Mesendoderm (in vitro differentiated cells): ENCODE results near the gene SKA1.
A peak's percentile ranks its signal among the peaks of the same experiment; 100 is the strongest.

Experiments
- DNase-seq: peaks from one replicate; pipeline ENCODE4 v3.0.0; 2013
- H2AK5ac ChIP-seq: 2 replicates; pipeline ENCODE4 v1.6.1; 2013; ENCODE audit warnings: low read length, inconsistent platforms
- H2BK120ac ChIP-seq: 2 replicates; pipeline ENCODE4 v1.6.1; 2013; ENCODE audit warnings: low read depth, mild to moderate bottlenecking, low read length, moderate library complexity, mixed read lengths
- H2BK15ac ChIP-seq: replicated peaks from 2 replicates; pipeline ENCODE4 v1.6.1; 2013; ENCODE audit warnings: low read depth, mild to moderate bottlenecking, moderate library complexity
- H2BK5ac ChIP-seq: 2 replicates; pipeline ENCODE4 v1.6.1; 2013; ENCODE audit warnings: low read length, inconsistent platforms
- H3K18ac ChIP-seq: 2 replicates; pipeline ENCODE4 v1.6.1; 2013; ENCODE audit warnings: mild to moderate bottlenecking, low read length, mixed read lengths
- H3K23ac ChIP-seq: one replicate; pipeline ENCODE4 v1.6.1; 2013; ENCODE audit warnings: low read length
- H3K27ac ChIP-seq: 2 replicates; pipeline ENCODE4 v1.5.1; 2013; ENCODE audit warnings: low read depth, mild to moderate bottlenecking, inconsistent platforms, low read length, moderate library complexity
- H3K27me3 ChIP-seq: 2 replicates; pipeline ENCODE4 v1.6.1; 2013; ENCODE audit warnings: low read length, control low read depth, mild to moderate bottlenecking, inconsistent platforms; ENCODE audit not compliant: insufficient read depth, poor library complexity
- H3K36me3 ChIP-seq: 2 replicates; pipeline ENCODE4 v1.6.1; 2013; ENCODE audit warnings: low read length, inconsistent platforms; ENCODE audit not compliant: control insufficient read depth, insufficient read depth
- H3K4ac ChIP-seq: one replicate; pipeline ENCODE4 v1.6.1; 2013; ENCODE audit warnings: low read depth, mild to moderate bottlenecking, low read length, moderate library complexity
- H3K4me1 ChIP-seq: 2 replicates; pipeline ENCODE4 v1.6.1; 2013; ENCODE audit warnings: low read depth, low read length, inconsistent platforms; ENCODE audit not compliant: control insufficient read depth
- H3K4me2 ChIP-seq: 2 replicates; pipeline ENCODE4 v1.6.1; 2013; ENCODE audit warnings: low read length
- H3K4me3 ChIP-seq: 2 replicates; pipeline ENCODE4 v1.5.1; 2013; ENCODE audit warnings: mild to moderate bottlenecking, low read length
- H3K56ac ChIP-seq: one replicate; pipeline ENCODE4 v1.6.1; 2013; ENCODE audit warnings: low read length
- H3K79me1 ChIP-seq: 2 replicates; pipeline ENCODE4 v1.6.1; 2013; ENCODE audit warnings: low read length, inconsistent platforms
- H3K79me2 ChIP-seq: 2 replicates; pipeline ENCODE4 v1.6.1; 2013; ENCODE audit warnings: mild to moderate bottlenecking, low read length; ENCODE audit not compliant: control insufficient read depth, insufficient read depth
- H3K9ac ChIP-seq: 2 replicates; pipeline ENCODE4 v1.6.1; 2013; ENCODE audit warnings: low read length, inconsistent platforms
- H4K5ac ChIP-seq: one replicate; pipeline ENCODE4 v1.6.1; 2013; ENCODE audit warnings: low read length
- H4K8ac ChIP-seq: one replicate; pipeline ENCODE4 v1.6.1; 2013; ENCODE audit warnings: low read depth, mild to moderate bottlenecking, control low read depth, low read length, moderate library complexity
- WGBS: extraction: QIAGEN DNeasy Blood & Tissue Kit; methylation state at CpG from one replicate; pipeline ENCODE4 v1.1.7; 2013; ENCODE audit warnings: low lambda C conversion rate, missing lambda C conversion rate; ENCODE audit not compliant: insufficient coverage; ENCODE audit errors: extremely low coverage; 5-methylcytosine and 5-hydroxymethylcytosine counted together

SKA1 gene

GRCh38 chr18:50373561-50374219, 1.2 kb upstream of the SKA1 start:
- no peak overlapping the region for H3K23ac ChIP-seq
- H4K5ac ChIP-seq = no peak overlapping the region
- H2BK5ac ChIP-seq = no peak overlapping the region
- H2AK5ac ChIP-seq = no peak overlapping the region
- peak overlapping the region; percentile 45 for H3K56ac ChIP-seq
- peaks cover 4% of the 10 kb centered on the region for H3K79me1 ChIP-seq
- H3K4me1 ChIP-seq = peaks cover 5% of the 10 kb centered on the region
- H3K18ac ChIP-seq = peak overlapping the region; percentile 90
- H3K4me2 ChIP-seq = no peak overlapping the region
- H3K36me3 ChIP-seq = no peaks in the 10 kb centered on the region
- peak overlapping the region; percentile 68 for H3K27ac ChIP-seq
- H2BK120ac ChIP-seq = peak overlapping the region; percentile 95
- DNase-seq = peak; percentile 65
- peak overlapping the region; percentile 59 for H2BK15ac ChIP-seq
- no CpG with 5 or more reads among the region's 7 CpGs for WGBS
- no peaks in the 10 kb centered on the region for H3K27me3 ChIP-seq
- H3K4me3 ChIP-seq = no peak overlapping the region
- peaks cover 6% of the 10 kb centered on the region for H3K79me2 ChIP-seq
- peak overlapping the region; percentile 86 for H4K8ac ChIP-seq
- H3K4ac ChIP-seq = peak overlapping the region; percentile 85
- peak overlapping the region; percentile 10 for H3K9ac ChIP-seq

GRCh38 chr18:50374220-50374752, 560 bp upstream of the SKA1 start:
- Histone ChIP-seq H3K4me3 (no peak overlapping the region), H4K8ac (peak overlapping the region; percentile 95), H3K27me3 (no peaks in the 10 kb centered on the region), H3K4me2 (peak overlapping the region; percentile 72), H3K18ac (peak overlapping the region; percentile 90), H3K27ac (peak overlapping the region; percentile 82), H3K79me1 (peaks cover 4% of the 10 kb centered on the region), H4K5ac (no peak overlapping the region), H2AK5ac (no peak overlapping the region), H3K4ac (peak overlapping the region; percentile 42), H3K4me1 (peaks cover 5% of the 10 kb centered on the region), H2BK5ac (peak overlapping the region; percentile 52), H2BK15ac (peak overlapping the region; percentile 57), H3K56ac (peak overlapping the region; percentile 89), H3K9ac (peak overlapping the region; percentile 75), H3K36me3 (no peaks in the 10 kb centered on the region), H3K79me2 (peaks cover 6% of the 10 kb centered on the region), H3K23ac (no peak overlapping the region), H2BK120ac (peak overlapping the region; percentile 85)
- no CpG with 5 or more reads among the region's 8 CpGs for WGBS
- peak; percentile 10 for DNase-seq

- Histone ChIP-seq H3K4me3 (no peak overlapping the region), H3K56ac (no peak overlapping the region), H3K27me3 (no peaks in the 10 kb centered on the region), H3K36me3 (no peaks in the 10 kb centered on the region), H3K4me1 (peaks cover 5% of the 10 kb centered on the region), H3K79me1 (peaks cover 4% of the 10 kb centered on the region), H3K23ac (no peak overlapping the region), H2AK5ac (no peak overlapping the region), H2BK5ac (no peak overlapping the region), H3K18ac (no peak overlapping the region), H3K4me2 (no peak overlapping the region), H2BK120ac (no peak overlapping the region), H2BK15ac (no peak overlapping the region), H4K8ac (no peak overlapping the region), H3K4ac (no peak overlapping the region), H3K79me2 (peaks cover 6% of the 10 kb centered on the region), H4K5ac (no peak overlapping the region), H3K9ac (no peak overlapping the region), H3K27ac (no peak overlapping the region)
- WGBS = 100% methylated on average over 1 of the region's 5 CpGs
- DNase-seq = no peak
These were observed 2.4 kb downstream of the SKA1 start for GRCh38 chr18:50377061-50377798.

GRCh38 chr18:50388988-50389387, 14.1 kb downstream of the SKA1 start:
- H3K79me1 ChIP-seq = no peaks in the 10 kb centered on the region
- no peak overlapping the region for H3K27ac ChIP-seq
- no peak overlapping the region for H3K4ac ChIP-seq
- H2AK5ac ChIP-seq = no peak overlapping the region
- no CpG with 5 or more reads among the region's 2 CpGs for WGBS
- no peaks in the 10 kb centered on the region for H3K79me2 ChIP-seq
- no peak overlapping the region for H3K4me3 ChIP-seq
- H2BK5ac ChIP-seq = no peak overlapping the region
- no peak for DNase-seq
- no peak overlapping the region for H3K23ac ChIP-seq
- no peaks in the 10 kb centered on the region for H3K27me3 ChIP-seq
- H3K4me2 ChIP-seq = no peak overlapping the region
- no peak overlapping the region for H2BK15ac ChIP-seq
- H2BK120ac ChIP-seq = no peak overlapping the region
- H3K36me3 ChIP-seq = peaks cover 2% of the 10 kb centered on the region
- H3K9ac ChIP-seq = no peak overlapping the region
- peaks cover 2% of the 10 kb centered on the region for H3K4me1 ChIP-seq
- no peak overlapping the region for H3K18ac ChIP-seq
- H4K8ac ChIP-seq = no peak overlapping the region
- H4K5ac ChIP-seq = no peak overlapping the region
- peak overlapping the region; percentile 35 for H3K56ac ChIP-seq

GRCh38 chr18:50393802-50394201, 19.0 kb downstream of the SKA1 start:
- Histone ChIP-seq H3K4me1 (peaks cover 6% of the 10 kb centered on the region), H4K8ac (no peak overlapping the region), H3K56ac (no peak overlapping the region), H3K79me1 (no peaks in the 10 kb centered on the region), H3K27ac (no peak overlapping the region), H3K4me3 (no peak overlapping the region), H3K23ac (no peak overlapping the region), H3K9ac (no peak overlapping the region), H2BK120ac (no peak overlapping the region), H3K27me3 (no peaks in the 10 kb centered on the region), H3K18ac (no peak overlapping the region), H3K79me2 (no peaks in the 10 kb centered on the region), H4K5ac (no peak overlapping the region), H2BK5ac (no peak overlapping the region), H3K4me2 (no peak overlapping the region), H2BK15ac (no peak overlapping the region), H3K4ac (no peak overlapping the region), H3K36me3 (peaks cover 2% of the 10 kb centered on the region), H2AK5ac (no peak overlapping the region)
- DNase-seq = no peak
- no CpG with 5 or more reads among the region's 3 CpGs for WGBS
